ENCODE data around the gene ALG3.

DNA sequence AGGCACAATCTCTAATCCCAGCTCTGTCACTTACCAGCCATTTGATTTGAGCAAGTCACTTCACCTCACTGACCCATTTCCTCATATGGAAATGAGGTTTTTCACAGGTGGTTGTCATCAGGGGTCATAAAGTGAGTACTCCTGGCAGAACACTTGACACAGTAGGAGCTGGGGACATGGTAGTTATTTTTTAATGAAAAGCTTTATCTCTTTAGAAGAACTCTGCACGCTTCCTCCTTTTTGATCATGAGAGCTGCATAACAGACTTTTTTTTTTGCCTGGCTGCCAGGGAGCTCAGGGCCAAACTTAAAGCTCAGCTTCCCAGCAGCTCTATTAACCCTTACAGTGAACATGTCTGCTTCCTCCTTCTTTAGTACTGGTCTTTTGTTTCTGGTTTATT lies 11.0 kb downstream of the ALG3 start:
- TF ChIP-seq POLR2A (IDR thresholded peaks at IDR 0.05) = no peak
- no peak for TF ChIP-seq EP300 (IDR thresholded peaks at IDR 0.05)
